ENCODE measurements around the gene SHROOM2.

The SHROOM2 gene

DNA sequence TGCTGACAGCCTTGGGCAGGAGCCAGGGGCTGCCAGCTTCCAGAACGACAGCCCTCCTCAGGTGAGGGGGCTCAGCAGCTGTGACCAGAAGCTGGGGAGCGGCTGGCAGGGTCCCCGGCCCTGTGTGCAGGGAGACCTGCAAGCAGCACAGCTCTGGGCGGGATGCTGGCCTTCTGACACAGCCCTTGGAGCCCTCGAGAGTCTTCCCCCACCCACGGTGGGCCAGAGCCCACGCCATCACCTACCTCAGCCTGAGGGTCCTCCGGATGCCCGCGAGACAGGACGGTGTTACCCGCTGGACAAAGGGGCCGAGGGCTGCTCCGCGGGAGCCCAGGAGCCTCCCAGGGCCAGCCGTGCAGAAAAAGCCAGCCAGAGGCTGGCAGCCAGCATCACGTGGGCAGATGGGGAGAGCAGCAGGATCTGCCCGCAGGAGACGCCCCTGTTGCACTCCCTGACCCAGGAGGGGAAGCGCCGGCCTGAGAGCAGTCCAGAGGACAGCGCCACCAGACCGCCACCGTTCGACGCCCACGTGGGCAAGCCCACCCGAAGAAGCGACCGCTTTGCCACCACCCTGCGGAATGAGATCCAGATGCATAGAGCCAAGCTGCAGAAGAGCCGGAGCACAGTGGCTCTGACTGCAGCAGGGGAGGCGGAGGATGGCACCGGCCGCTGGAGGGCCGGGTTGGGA lies 109.1 kb downstream of the SHROOM2 start:
- TF ChIP-seq SPI1 (IDR thresholded peaks at IDR 0.05; ENCODE audit: borderline replicate concordance, low read depth) (no peak), CTCF (IDR thresholded peaks at IDR 0.05; ENCODE audit: insufficient read depth, low read length) (no peak), POLR2AphosphoS5 (IDR thresholded peaks at IDR 0.05; ENCODE audit: low read depth) (no peak), GABPA (IDR thresholded peaks at IDR 0.05; ENCODE audit: low read depth) (no peak)
- TF ChIP-seq, protein P1, sequence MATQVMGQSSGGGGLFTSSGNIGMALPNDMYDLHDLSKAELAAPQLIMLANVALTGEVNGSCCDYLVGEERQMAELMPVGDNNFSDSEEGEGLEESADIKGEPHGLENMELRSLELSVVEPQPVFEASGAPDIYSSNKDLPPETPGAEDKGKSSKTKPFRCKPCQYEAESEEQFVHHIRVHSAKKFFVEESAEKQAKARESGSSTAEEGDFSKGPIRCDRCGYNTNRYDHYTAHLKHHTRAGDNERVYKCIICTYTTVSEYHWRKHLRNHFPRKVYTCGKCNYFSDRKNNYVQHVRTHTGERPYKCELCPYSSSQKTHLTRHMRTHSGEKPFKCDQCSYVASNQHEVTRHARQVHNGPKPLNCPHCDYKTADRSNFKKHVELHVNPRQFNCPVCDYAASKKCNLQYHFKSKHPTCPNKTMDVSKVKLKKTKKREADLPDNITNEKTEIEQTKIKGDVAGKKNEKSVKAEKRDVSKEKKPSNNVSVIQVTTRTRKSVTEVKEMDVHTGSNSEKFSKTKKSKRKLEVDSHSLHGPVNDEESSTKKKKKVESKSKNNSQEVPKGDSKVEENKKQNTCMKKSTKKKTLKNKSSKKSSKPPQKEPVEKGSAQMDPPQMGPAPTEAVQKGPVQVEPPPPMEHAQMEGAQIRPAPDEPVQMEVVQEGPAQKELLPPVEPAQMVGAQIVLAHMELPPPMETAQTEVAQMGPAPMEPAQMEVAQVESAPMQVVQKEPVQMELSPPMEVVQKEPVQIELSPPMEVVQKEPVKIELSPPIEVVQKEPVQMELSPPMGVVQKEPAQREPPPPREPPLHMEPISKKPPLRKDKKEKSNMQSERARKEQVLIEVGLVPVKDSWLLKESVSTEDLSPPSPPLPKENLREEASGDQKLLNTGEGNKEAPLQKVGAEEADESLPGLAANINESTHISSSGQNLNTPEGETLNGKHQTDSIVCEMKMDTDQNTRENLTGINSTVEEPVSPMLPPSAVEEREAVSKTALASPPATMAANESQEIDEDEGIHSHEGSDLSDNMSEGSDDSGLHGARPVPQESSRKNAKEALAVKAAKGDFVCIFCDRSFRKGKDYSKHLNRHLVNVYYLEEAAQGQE (IDR thresholded peaks at IDR 0.05; ENCODE audit: insufficient replicate concordance, low read depth): no peak
- H3K4me3 ChIP-seq (replicated peaks; ENCODE audit: insufficient read depth, low read length): no peak overlapping the region
- no peak for DNase-seq (ENCODE audit: low read depth in 1 of 2, low spot score in 1 of 2)
- H3K27me3 ChIP-seq (ENCODE audit: insufficient read depth, poor library complexity, severe bottlenecking): no peaks in the 10 kb centered on the region
- no peak overlapping the region for H3K27ac ChIP-seq (replicated peaks)

- Histone ChIP-seq H3K27ac (replicated peaks) (no peak overlapping the region), H3K27me3 (ENCODE audit: insufficient read depth, poor library complexity, severe bottlenecking) (no peaks in the 10 kb centered on the region), H3K4me3 (replicated peaks; ENCODE audit: insufficient read depth, low read length) (no peak overlapping the region)
- no peak for DNase-seq (ENCODE audit: low read depth in 1 of 2, low spot score in 1 of 2)
- TF ChIP-seq CTCF (IDR thresholded peaks at IDR 0.05; ENCODE audit: insufficient read depth, low read length): no peak
- TF ChIP-seq GABPA (IDR thresholded peaks at IDR 0.05; ENCODE audit: low read depth): no peak
- TF ChIP-seq, protein P1 (IDR thresholded peaks at IDR 0.05; ENCODE audit: insufficient replicate concordance, low read depth): no peak
- no peak for TF ChIP-seq SPI1 (IDR thresholded peaks at IDR 0.05; ENCODE audit: borderline replicate concordance, low read depth)
- TF ChIP-seq POLR2AphosphoS5 (IDR thresholded peaks at IDR 0.05; ENCODE audit: low read depth): no peak
Measured at GRCh38 chrX:9897761-9898161, 111.5 kb downstream of the SHROOM2 start.

- no peak for DNase-seq (ENCODE audit: low read depth in 1 of 2, low spot score in 1 of 2)
- Histone ChIP-seq H3K27ac (replicated peaks) (no peak overlapping the region), H3K27me3 (ENCODE audit: insufficient read depth, poor library complexity, severe bottlenecking) (no peaks in the 10 kb centered on the region), H3K4me3 (replicated peaks; ENCODE audit: insufficient read depth, low read length) (no peak overlapping the region)
- TF ChIP-seq POLR2AphosphoS5 (IDR thresholded peaks at IDR 0.05; ENCODE audit: low read depth) (no peak), SPI1 (IDR thresholded peaks at IDR 0.05; ENCODE audit: borderline replicate concordance, low read depth) (no peak), CTCF (IDR thresholded peaks at IDR 0.05; ENCODE audit: insufficient read depth, low read length) (no peak), GABPA (IDR thresholded peaks at IDR 0.05; ENCODE audit: low read depth) (no peak)
- TF ChIP-seq, protein P1 (IDR thresholded peaks at IDR 0.05; ENCODE audit: insufficient replicate concordance, low read depth): no peak
Measured at GRCh38 chrX:9899640-9900111, 113.4 kb downstream of the SHROOM2 start.

Measured in HL-60 (cell line).